Left lung (tissue), 14 donors: ENCODE measurements around the gene IMPDH2. TPM values are rescaled to one million over a fixed set of nuclear protein-coding genes. Genes with fewer than 3 reads are reported as not detected.

ENCODE experiments used
- ATAC-seq: fragments of 200-7000 bp; cut with Tn5 transposase; one replicate; pipeline ENCODE4 v1.9.1; 2020; ENCODE audit warnings: moderate library complexity
- DNase-seq, 4 donors: peaks; one replicate each; pipeline ENCODE4 v3.0.0-alpha.2; 2013 to 2020
- H3K27ac ChIP-seq, 2 donors: fragments of 200-600 bp; sonication (generic) in 1 of 2; one replicate each; pipeline versions ENCODE4 v1.5.0 to v1.8.0; 2020 to 2021
- H3K27me3 ChIP-seq, 2 donors: fragments of 200-600 bp; sonication (generic) in 1 of 2; one replicate each; pipeline versions ENCODE4 v1.5.0 to v1.8.0; 2020 to 2021
- H3K36me3 ChIP-seq, 2 donors: fragments of 200-600 bp; sonication (generic) in 1 of 2; one replicate each; pipeline versions ENCODE4 v1.5.0 to v1.8.0; 2020 to 2021
- H3K4me1 ChIP-seq, 2 donors: fragments of 200-600 bp; one replicate each; pipeline ENCODE4 v1.8.0; 2021
- H3K4me3 ChIP-seq, 2 donors: fragments of 200-600 bp; sonication (generic) in 1 of 2; one replicate each; pipeline versions ENCODE4 v1.5.0 to v1.8.0; 2020 to 2021; ENCODE audit warnings: mild to moderate bottlenecking in 1 of 2
- H3K9me3 ChIP-seq, 2 donors: fragments of 200-600 bp; sonication (generic) in 1 of 2; one replicate each; pipeline versions ENCODE4 v1.5.0 to v1.8.0; 2020 to 2021
- CTCF ChIP-seq, 2 donors: fragments of 200-600 bp; sonication (generic) in 1 of 2; IDR thresholded peaks; one replicate each; pipeline versions ENCODE4 v1.5.0 to v1.8.0; 2021; ENCODE audit warnings: antibody characterized with exemption in 2 of 2
- intact Hi-C, 2 donors: fragments of 100-400 bp; cut with DNase I; formaldehyde crosslinking; loops; one replicate each; pipeline versions ENCODE4 v1.11.2 to v1.14.2; 2022
- long read RNA-seq, 12 donors: library from polyadenylated mRNA in 2 of 12; unstranded in 2 of 12; transcript quantifications; one replicate each; pipeline ENCODE4 v2.0.0 and lab custom pipeline, GENCODE V29; 2019 to 2026
- polyA plus RNA-seq, 6 donors: library from polyadenylated mRNA; unstranded; fragments of 120-200 nt; gene quantifications; one replicate each; pipeline ENCODE4 v1.2.1, GENCODE V29; 2013; ENCODE audit not compliant: insufficient read length in 6 of 6
- total RNA-seq, 2 donors: library from RNA; stranded (reverse); fragmentation: NEBNext Ultra II Directional; extraction: Animal tissue kit (Norgen Biotek cat#: 25700); gene quantifications; one replicate each; pipeline ENCODE4 v1.2.1, GENCODE V29; 2021
- donor health status: DM: no; HTN: yes; CAD: no.
- donor health status: DM: no; HTN: no; CAD: no.

IMPDH2 gene
- total RNA-seq (100 to 1,000 TPM; 136 to 187 TPM), polyA plus RNA-seq (100 to 1,000 TPM; 292 to 321 (median 304) TPM)
- long read RNA-seq, donor 1, transcript IMPDH2-201 (14 exons, 1,643 nt) = major isoform, 92 of 181 reads
- long read RNA-seq, donor 1, transcript IMPDH2-205 (2 exons, 420 nt) = minor isoform, 8 of 181 reads
- long read RNA-seq, donor 1, partial matches to known transcripts = 79 of 181 reads
- long read RNA-seq, donor 1, other reads (novel, unspliced or antisense) = 0 of 181 reads
- long read RNA-seq, donor 2, transcript IMPDH2-205 (2 exons, 420 nt) = minor isoform, 5 of 161 reads
- long read RNA-seq, donor 2, transcript IMPDH2-201 (14 exons, 1,643 nt) = major isoform, 79 of 161 reads
- long read RNA-seq, donor 2, partial matches to known transcripts = 66 of 161 reads
- long read RNA-seq, donor 2, other reads (novel, unspliced or antisense) = 0 of 161 reads
- long read RNA-seq, donor 3, transcript IMPDH2-201 (14 exons, 1,643 nt) = major isoform, 85 of 111 reads
- long read RNA-seq, donor 3, partial matches to known transcripts = 23 of 111 reads
- long read RNA-seq, donor 3, other reads (novel, unspliced or antisense) = 0 of 111 reads
- long read RNA-seq, donor 4, transcript IMPDH2-201 (14 exons, 1,643 nt) = major isoform, 187 of 207 reads
- long read RNA-seq, donor 4, partial matches to known transcripts = 12 of 207 reads
- long read RNA-seq, donor 4, other reads (novel, unspliced or antisense) = 8 of 207 reads
- long read RNA-seq, donor 5, transcript IMPDH2-205 (2 exons, 420 nt) = minor isoform, 5 of 112 reads
- long read RNA-seq, donor 5, transcript IMPDH2-201 (14 exons, 1,643 nt) = major isoform, 67 of 112 reads
- long read RNA-seq, donor 5, partial matches to known transcripts = 35 of 112 reads
- long read RNA-seq, donor 5, other reads (novel, unspliced or antisense) = 0 of 112 reads
- long read RNA-seq, donor 6, transcript IMPDH2-201 (14 exons, 1,643 nt) = major isoform, 66 of 115 reads
- long read RNA-seq, donor 6, partial matches to known transcripts = 46 of 115 reads
- long read RNA-seq, donor 6, other reads (novel, unspliced or antisense) = 0 of 115 reads
- long read RNA-seq, donor 7, transcript IMPDH2-201 (14 exons, 1,643 nt) = major isoform, 47 of 55 reads
- long read RNA-seq, donor 7, partial matches to known transcripts = 6 of 55 reads
- long read RNA-seq, donor 7, other reads (novel, unspliced or antisense) = 0 of 55 reads
- long read RNA-seq, donor 8, transcript IMPDH2-201 (14 exons, 1,643 nt) = major isoform, 48 of 56 reads
- long read RNA-seq, donor 8, partial matches to known transcripts = 0 of 56 reads
- long read RNA-seq, donor 8, other reads (novel, unspliced or antisense) = 5 of 56 reads
- long read RNA-seq, donor 9 = 0 reads
- long read RNA-seq, donor 10, transcript IMPDH2-201 (14 exons, 1,643 nt) = major isoform, 207 of 232 reads
- long read RNA-seq, donor 10, partial matches to known transcripts = 10 of 232 reads
- long read RNA-seq, donor 10, other reads (novel, unspliced or antisense) = 15 of 232 reads
- long read RNA-seq, donor 11, transcript IMPDH2-201 (14 exons, 1,643 nt) = major isoform, 27 of 47 reads
- long read RNA-seq, donor 11, partial matches to known transcripts = 18 of 47 reads
- long read RNA-seq, donor 11, other reads (novel, unspliced or antisense) = 0 of 47 reads
- long read RNA-seq, donor 12, transcript IMPDH2-201 (14 exons, 1,643 nt) = major isoform, 73 of 93 reads
- long read RNA-seq, donor 12, partial matches to known transcripts = 17 of 93 reads
- long read RNA-seq, donor 12, other reads (novel, unspliced or antisense) = 0 of 93 reads

- Histone ChIP-seq H3K36me3 (peaks cover 0 to 76% of the 10 kb centered on the region in 2 donors), H3K27me3 (no peaks in the 10 kb centered on the region), H3K4me3 (peak within 1 kb of the TSS; percentile 65 to 68), H3K27ac (peak within 1 kb of the TSS; percentile 70 to 84), H3K4me1 (peaks cover 13 to 42% of the 10 kb centered on the region in 2 donors), H3K9me3 (no peaks in the 10 kb centered on the region)
- intact Hi-C loops = no loop called here
- peak; percentile 97 for ATAC-seq
- peak; percentile 94 to 98 (median 96) for DNase-seq
- peak in 1 of 2 donors; percentile 15 for TF ChIP-seq CTCF (IDR thresholded peaks at IDR 0.05)
Measured at GRCh38 chr3:49028673-49029562, at the start of gene IMPDH2. IMPDH2 (minus strand) TSS chr3:49029398; CDS start chr3:49029350, 48 bp downstream.

GRCh38 chr3:49076646-49077045 lies 47.4 kb upstream of the IMPDH2 start:
- peak in 1 of 4 donors; percentile 4 for DNase-seq
- Histone ChIP-seq H3K4me3 (no peak overlapping the region), H3K9me3 (no peaks in the 10 kb centered on the region), H3K4me1 (peaks cover 0 to 3% of the 10 kb centered on the region in 2 donors), H3K27ac (no peak overlapping the region), H3K36me3 (peaks cover 4 to 80% of the 10 kb centered on the region in 2 donors), H3K27me3 (no peaks in the 10 kb centered on the region)
- no peak for TF ChIP-seq CTCF (IDR thresholded peaks at IDR 0.05)
- intact Hi-C loops = no loop called here
- ATAC-seq = no peak

GRCh38 chr3:49076116-49076515 lies 46.9 kb upstream of the IMPDH2 start:
- peaks cover 4 to 85% of the 10 kb centered on the region in 2 donors for H3K36me3 ChIP-seq
- H3K4me1 ChIP-seq = peaks cover 0 to 3% of the 10 kb centered on the region in 2 donors
- ATAC-seq (no peak), DNase-seq (no peak)
- H3K9me3 ChIP-seq = no peaks in the 10 kb centered on the region
- no peak overlapping the region for H3K4me3 ChIP-seq
- TF ChIP-seq CTCF (IDR thresholded peaks at IDR 0.05) = no peak
- no peak overlapping the region for H3K27ac ChIP-seq
- intact Hi-C loops = no loop called here
- H3K27me3 ChIP-seq = no peaks in the 10 kb centered on the region

- H3K9me3 ChIP-seq = no peaks in the 10 kb centered on the region
- peaks cover 0 to 86% of the 10 kb centered on the region in 2 donors for H3K36me3 ChIP-seq
- H3K27me3 ChIP-seq = no peaks in the 10 kb centered on the region
- no peak overlapping the region for H3K27ac ChIP-seq
- no peaks in the 10 kb centered on the region for H3K4me1 ChIP-seq
- intact Hi-C loops = no loop called here
- no peak for ATAC-seq
- H3K4me3 ChIP-seq = no peak overlapping the region
- DNase-seq = no peak
- TF ChIP-seq CTCF (IDR thresholded peaks at IDR 0.05) = no peak
Measured at GRCh38 chr3:49058011-49058410, 28.8 kb upstream of the IMPDH2 start.
